Stimulated activated CD8-positive, alpha-beta memory T cell treated with anti-CD3 and anti-CD28 coated beads, Interleukin-15, amount 100 ng/mL, for 1 hour (primary cell): ENCODE data around the gene ATAD1.
"Not testable (repeated sequence)": the region's sequence is repeated elsewhere in the genome, so short reads cannot be mapped to it uniquely, and the experiment has no call there.

Experiments used
- DNase-seq: peaks from one replicate; pipeline ENCODE4 v3.0.0-alpha.2; 2020; ENCODE audit warnings: low read depth

ATAD1 gene

DNA sequence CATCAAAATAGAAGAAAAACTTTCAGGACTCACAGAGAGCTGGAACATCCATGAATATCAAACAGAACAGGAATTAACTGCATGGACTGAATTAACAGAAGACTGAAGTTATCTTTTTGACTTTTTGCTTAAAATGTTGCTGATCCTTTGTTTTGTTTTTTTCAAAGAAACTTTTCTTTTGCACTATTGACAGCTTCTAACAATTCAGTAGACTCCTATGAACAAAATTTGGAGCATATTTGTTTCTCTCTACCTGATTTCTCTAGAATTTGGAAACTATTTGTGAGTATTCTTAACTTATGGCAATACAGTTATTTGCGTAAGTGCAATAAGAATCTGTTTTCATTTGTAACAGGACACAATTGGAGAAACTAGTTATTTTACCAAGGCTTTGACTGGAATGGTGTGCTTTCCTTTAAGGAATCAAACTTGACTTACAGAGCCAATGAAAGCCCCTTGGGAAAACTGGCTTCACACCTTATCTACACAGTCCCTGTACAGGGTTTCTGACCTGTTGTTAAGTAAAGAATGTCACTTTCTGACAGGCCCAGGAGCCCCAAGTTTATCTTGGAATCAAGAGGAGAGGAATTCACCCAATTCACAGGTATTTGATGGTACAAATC is 16.1 kb downstream of the ATAD1 start:
- not testable (repeated sequence) for DNase-seq

DNA sequence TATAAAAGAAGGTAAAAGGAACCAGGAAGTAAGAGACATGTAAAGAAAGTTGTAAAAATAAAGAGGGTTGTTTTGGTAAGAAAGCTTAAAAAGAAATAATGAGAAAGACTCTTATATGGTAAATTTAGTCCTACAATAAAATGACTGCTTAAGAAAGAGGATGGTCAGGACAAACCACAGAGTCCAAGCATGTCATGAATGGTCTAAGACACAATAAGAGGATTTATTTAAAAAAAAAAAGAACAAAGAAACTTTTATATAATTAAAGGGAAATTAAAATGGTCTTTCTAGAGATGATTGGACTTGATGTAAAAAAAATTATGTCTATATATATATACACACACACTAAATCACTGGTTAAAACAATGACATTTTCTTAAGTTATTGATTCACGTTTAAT is 18.2 kb downstream of the ATAD1 start:
- no peak for DNase-seq

DNA sequence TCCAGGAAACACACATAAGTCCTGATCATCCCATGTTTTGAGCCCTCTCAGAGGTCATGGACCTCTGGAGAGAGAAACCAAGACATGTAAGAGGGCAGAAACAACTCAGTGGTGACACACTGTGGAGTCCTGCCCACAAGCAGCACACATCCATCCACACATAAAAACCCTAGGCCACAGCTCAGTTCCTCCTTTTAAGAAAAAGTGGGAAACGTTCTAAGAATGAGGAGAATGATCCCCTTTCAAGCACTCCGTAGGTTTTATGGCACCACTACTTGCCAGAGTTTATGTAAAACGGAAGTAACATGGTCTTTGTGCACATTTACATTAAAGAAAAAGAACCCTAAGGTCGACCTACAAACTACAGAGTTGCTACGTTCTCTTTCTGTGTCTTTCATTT is 19.9 kb downstream of the ATAD1 start:
- DNase-seq, result no peak

DNA sequence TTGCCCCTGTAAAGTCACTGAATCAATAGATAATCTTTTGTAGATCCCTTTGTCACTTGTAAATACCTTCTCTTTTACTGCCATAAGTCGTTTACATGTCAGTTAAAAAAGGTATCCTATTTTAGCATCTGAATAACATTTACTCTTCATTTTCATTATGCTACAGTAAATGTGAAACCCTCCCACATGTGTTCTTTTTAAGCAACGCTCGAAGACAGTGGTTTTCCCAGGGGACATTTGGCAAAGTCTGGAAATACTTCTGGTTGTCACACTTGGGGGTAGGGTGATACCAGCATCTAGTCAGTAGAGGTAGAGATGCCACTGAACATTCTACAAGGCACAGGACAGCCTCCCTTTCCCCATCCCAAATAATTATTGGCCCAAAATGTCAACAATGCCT is 23.7 kb downstream of the ATAD1 start:
- DNase-seq, result no peak

DNA sequence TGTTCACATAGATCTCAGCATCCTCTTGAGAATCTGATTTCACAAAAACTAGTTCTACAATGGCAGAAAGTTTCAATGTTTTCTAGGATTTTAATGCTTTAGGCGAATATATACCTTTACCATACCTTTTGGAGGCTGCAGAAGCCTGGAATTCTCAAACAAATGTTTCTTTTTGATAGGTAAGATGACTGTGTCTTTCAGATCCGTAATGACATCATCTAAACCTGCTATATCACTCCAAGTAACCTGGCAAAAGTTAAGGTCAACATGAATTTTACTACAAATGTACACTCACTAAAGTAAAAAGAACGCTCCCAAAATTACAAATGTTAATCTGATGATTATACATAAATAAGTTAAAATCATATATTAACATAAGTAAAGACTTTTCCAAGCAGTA is 27.8 kb downstream of the ATAD1 start:
- no peak for DNase-seq

DNA sequence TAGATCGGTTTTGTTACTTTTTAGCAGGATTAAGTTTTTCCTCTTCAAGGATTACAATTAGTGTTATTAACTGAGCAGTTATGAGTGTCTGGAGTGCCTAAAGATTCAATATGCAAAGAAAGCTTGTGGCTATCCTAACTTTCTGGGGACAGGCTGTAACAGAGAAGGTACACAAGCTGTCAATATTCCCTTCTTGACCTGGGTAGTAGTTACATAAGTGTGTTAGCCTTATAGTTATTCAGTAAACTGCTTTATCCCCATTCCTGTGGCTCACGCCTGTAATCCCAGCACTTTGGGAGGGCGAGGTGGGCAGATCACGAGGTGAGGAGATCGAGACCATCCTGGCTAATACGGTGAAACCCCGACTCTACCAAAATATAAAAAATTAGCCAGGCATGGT is 31.6 kb downstream of the ATAD1 start:
- DNase-seq, result no peak

DNA sequence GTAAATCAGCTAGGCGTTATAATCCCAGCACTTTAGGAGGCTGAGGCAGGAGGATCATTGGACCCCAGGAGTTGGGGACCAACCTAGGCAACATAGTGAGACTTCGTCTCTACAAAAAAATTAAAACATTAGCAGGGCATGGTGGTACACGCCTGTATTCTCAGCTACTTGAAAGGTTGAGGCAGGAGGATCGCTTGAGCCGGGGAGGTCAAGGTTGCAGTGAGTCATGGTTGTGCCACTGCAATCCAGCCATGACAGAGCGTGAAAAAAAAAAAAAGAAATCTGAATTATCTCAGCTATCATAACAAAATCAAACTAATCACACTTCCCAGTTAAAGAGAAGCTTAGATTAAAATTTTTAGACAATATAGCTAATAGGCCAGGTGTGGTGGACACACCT is 35.3 kb downstream of the ATAD1 start:
- no peak for DNase-seq

DNA sequence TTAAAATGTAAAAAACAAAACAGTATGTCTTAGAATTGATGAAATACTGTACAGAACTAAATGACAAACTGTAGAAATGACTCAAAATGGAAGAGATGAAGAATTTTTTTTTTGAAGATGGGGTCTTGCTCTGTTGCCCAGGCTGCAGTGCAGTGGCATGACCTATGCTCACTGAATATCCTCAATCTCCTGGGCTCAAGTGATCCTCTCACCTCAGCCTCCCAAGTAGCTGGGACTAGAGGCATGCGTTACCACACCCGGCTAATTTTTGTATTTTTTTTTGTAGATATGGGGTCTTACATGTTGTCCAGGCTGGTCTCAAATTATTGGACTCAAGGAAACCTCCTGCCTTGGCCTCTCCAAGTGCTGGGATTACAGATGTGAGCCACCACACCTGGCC is 36.5 kb downstream of the ATAD1 start:
- DNase-seq, result no peak

DNA sequence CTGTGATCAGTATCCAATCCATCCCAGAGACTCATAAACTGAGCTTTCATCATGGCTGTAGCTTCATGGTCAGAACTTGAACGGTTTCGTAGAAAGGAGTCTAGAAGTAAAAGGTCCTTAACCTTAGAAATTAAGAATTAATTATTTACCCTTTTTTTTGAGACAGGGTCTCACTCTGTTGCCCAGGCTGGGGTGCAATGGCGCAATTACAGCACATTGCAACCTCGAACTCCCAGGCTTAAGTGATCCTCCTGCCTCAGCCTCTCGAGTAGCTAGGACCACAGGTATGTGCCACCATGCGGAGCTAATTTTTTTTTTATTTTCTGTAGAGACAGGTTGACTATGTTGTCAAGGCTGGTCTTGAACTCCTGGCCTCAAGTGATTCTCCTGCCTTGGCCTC is 41.7 kb downstream of the ATAD1 start:
- DNase-seq, result no peak

DNA sequence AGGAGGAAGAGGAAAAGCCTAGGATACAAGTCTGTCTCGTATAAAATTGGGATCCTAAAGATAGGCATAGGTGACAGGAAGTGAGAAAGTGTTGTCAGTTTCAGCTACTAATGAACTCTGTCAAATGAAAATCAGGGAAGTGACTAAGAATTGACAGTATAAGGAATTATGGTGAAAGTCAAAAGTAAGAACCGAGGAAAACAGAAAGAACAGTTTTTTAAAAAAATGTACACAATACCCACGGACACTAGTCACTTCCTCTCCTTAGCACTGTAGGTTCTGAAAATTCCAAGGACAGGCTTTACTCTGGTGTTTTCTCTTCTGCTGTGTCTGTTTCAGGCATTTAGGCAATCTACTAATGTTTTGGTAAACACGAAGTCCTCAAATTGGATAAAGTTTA is 42.3 kb downstream of the ATAD1 start:
- no peak for DNase-seq

DNA sequence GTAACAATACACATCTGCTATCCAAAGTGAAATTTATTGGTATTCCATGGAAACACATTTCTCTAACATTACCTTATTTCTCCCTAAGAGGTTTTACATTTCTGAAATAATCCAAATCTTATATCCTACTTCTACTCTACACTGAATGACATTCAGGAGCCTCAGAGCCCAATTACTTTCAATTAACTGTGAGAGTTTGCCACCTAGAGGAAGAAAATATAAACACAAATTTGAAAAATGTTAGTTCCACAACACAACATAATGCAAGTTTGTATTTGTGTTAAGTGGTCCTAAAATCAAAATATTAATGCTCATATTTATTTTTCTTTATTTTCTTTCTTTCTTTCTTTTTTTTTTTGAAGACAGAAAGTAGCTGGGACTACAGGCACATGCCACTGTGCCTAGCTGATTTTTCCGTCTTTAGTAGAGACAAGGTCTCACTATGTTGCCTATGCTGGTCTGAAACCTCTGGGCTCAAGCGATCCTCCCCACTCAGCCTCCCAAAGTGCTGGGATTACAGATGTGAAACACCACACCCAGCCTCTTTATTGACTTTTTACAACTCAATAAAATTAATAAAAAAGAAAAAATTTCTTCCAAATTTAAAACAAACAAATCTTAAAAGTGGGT is 46.0 kb downstream of the ATAD1 start:
- DNase-seq, result no peak

DNA sequence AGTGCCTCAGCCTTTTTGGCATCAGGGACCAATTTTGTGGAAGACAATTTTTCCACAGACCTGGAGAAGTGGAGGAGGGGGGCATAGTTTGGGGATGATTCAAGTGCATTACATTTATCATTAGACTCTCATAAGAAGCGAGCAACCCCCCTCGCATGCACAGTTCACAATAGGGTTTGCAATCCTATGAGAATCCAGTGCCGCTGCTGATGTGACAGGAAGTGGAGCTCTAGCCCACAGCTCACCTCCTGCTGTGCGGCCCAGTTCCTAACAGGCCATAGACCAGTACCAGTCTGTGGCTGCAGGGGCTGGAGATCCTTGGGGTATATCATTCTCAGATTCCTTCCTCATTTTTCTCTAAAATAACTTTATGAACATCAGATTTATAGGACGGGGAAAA is 50.8 kb downstream of the ATAD1 start:
- DNase-seq, result no peak

DNA sequence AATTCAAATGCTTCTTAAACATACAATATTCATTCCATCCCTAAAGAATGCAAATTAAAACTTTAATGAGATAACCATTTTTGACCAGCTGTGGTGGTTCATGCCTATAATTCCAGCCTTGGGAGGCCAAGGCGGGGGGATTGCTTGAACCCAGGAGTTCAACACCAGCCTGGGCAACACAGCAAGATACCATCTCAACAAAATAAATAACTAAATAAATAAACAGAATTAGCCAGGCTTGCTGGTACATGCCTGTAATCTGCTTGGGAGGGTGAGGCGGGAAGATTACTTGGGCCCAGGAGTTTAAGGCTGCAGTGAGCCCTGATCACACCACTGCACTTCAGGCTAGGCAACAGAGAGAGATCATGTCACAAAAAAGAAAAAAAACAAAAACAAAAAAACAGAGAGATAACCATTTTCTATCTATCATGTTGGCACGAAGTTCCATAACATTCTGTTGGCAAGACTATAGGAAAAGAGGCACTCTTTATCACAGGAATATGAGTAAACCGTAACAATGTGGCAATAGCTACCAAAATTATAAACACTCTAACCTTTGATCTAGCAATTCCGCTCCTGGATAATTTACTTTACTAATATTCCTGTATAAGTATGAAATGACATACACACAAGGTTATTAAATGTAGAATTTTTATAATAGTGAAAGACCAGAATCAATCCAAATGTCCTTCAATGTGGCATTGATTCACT is 52.2 kb downstream of the ATAD1 start:
- no peak for DNase-seq

DNA sequence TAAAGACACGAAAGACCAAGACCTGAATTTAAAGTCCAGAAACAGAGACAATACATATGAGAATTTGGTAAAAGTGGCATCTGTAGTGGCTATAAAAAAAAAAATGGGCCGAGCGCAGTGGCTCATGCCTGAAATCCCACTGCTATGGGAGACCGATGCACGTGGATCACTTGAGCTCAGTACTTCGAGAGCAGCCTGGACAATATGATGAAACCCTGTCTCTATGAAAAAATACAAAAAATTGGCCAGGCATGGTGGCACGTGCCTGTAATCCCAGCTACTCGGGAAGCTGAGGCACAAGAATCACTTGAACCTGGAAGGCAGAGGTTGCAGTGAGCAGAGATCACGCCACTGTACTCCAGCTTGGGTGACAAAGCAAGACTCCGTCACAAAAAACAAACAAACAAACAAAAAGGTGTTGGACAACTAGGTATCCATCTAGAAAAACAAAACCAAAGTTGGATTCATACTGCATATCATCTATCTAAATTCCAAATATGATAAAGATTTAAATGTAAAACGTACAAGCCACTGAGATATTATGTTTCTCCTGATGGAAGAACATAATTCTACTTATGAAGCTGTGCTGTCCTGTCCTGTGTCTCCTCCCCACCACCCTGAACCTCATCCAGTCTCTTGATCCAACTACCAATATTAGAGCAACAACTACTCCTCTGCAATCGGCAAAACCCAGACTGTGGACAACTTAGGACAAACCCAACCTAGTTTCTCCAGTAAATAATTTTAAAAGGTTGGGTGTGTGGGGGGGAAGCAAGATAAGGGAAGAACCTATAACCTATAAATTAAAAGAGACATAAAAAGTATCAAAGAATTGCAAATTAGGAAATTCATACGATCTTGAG is 53.7 kb downstream of the ATAD1 start:
- DNase-seq, result no peak

DNA sequence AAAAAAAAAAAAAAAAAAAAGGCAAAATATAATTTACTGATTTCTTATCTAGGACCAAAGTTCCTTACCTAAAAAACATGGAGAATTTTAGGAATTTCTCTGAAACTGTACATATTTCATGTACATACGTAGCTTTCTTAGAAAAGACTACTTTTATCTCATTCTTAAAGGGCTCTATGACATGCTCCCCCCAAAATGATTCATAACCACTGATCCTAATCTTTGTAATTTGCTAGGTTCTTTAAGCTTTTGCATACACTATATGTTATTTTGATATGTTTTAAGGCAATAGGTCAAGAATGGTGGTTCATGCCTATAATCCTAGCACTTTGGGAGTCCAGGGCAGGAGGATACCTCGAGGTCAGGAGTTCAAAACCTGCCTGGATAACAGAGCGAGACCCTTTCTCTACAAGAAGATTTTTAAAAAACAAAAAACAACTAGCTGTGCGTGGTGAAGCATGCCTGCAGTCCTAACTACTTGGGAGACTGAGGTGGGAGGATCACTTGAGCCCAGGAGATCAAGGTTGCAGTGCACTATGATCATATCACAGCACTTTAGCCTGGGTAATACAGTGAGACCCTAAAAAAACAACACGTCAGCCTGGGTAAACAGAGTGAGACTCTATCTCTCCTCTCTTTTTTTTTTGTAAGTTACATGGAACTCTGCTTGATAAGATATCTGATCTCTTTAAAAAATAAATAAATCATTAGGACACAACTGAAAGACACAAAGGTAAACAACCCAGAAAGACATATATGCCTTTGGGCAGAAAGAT is 54.8 kb downstream of the ATAD1 start:
- DNase-seq, result no peak

DNA sequence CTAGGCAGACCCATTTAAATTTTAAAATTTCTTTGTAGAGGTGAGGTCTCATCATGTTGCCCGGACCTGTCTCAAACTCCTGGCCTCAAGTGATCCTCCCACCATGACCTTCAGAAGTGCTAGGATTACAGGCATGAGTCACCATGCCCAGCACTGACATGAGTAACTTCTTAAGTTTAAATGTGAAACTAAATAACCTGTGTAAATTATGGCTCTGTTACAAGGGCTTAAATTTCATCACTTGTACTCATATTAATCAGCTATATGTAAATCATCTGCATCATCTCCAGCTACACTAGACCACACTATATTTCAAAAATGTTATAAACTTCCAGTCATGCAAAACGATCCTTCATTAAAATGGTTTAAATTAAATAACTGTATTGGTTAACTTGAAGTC is 56.1 kb downstream of the ATAD1 start:
- DNase-seq, result no peak

DNA sequence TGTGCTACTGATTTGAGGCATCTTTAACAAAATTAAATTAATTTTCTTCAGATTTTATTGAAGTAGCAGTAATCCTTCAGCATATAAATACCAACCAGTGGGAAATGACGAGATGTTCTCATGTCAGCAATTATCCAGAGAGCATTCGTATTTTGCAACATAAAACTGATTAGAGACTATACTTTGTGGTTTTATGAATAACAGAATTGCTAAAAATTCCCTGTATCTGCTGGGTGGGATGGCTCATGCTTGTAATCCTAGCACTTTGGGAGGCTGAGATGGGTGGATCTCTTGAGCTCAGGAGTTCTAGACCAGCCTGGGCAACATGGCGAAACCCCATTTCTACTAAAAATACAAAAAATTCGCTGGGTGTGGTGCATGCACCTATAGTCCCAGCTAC is 56.9 kb downstream of the ATAD1 start:
- DNase-seq, result no peak

DNA sequence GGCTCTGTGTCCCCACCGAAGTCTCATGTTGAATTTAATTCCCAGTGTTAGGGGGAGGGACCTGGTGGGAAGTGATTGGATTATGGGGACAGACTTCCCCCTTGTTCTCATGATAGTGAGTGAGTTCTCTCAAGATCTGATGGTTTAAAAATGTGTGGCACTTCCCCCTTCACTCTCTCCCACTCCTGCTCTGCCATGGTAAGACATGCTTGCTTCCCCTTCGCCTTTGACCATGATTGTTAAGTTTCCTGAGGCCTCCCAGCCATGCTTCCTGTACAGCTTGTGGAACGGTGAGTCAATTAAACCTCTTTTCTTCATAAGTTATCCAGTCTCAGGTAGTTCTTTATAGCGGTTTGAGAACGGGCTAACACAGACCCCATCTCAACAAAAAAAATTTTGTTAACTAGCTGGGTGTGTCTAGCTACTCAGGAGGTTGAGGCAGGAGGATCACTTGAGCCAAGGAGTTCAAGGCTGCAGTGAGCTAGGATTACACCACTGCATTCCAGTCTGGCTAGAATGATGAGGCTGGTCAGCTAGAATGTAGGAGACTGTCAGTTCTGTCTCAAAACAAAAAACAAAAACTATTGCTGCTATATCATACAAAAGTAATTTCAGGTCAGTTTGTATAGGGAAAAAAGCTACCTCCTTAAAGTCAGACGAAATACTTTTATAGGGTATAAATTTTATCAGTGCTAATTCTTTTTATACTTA is 57.7 kb downstream of the ATAD1 start:
- DNase-seq, result no peak

DNA sequence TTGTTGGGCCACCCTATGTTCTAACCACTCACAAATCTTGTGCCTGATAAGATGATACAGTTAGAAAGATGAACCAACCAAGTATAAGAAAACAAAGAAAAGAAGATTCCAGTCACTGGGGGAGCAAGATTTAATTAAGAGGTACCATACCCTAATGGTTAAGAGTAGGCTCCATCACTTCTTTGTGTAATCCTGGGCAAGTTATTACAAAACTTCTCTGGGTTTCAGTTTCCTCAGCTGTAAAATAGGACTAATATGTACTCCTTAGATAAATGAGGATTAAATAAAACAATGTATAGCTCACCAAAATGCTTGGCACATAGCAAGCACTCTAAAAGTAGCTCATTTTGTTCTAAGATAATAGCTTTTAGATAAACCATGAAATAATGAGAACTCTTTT is 58.5 kb downstream of the ATAD1 start:
- no peak for DNase-seq

DNA sequence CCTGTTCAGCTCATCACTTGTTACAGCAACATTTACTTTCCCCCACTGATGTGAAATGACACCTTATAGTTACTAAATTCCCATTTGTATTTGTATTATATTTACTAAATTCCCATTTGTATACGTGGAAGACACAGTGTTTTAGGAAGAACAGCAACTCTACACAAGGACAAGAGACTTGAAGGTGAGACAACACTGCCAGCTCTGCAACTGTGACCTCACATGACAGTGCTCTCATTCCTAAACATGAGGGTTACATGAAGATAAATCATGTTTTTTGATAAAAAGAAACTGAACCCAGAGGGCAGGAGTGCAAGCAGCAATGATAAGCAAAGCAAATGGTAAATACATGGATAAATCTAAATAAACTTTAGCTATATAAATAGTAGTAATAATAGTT is 60.3 kb downstream of the ATAD1 start:
- no peak for DNase-seq
